Lung (tissue), 12 donors: ENCODE measurements around the gene CAMK2D. TPM values are rescaled to one million over a fixed set of nuclear protein-coding genes. Genes with fewer than 3 reads are reported as not detected.

ENCODE experiments used
- ATAC-seq: fragments of 200-7000 bp; cut with Tn5 transposase; one replicate; pipeline ENCODE4 v1.9.1; 2020; ENCODE audit warnings: moderate number of reproducible peaks; ENCODE audit not compliant: insufficient read depth, low FRiP score
- DNase-seq, 3 donors: peaks; one replicate each; pipeline ENCODE4 v3.0.0-alpha.2; 2013 to 2017
- H3K27ac ChIP-seq, 2 donors: one replicate each; pipeline ENCODE4 v1.5.1; 2013; ENCODE audit warnings: mild to moderate bottlenecking in 2 of 2, moderate library complexity in 2 of 2, control low read depth in 1 of 2, inconsistent platforms in 1 of 2, low read depth in 1 of 2, low read length in 1 of 2
- H3K27me3 ChIP-seq, 3 donors: one replicate each; pipeline ENCODE4 v1.5.1; 2013; ENCODE audit warnings: low read length in 2 of 3; ENCODE audit not compliant: control insufficient read depth in 3 of 3, insufficient read depth in 3 of 3
- H3K36me3 ChIP-seq, 4 donors: one replicate each; pipeline ENCODE4 v1.5.1; 2013; ENCODE audit warnings: low read length in 4 of 4, mild to moderate bottlenecking in 1 of 4, moderate library complexity in 1 of 4; ENCODE audit not compliant: control insufficient read depth in 4 of 4, insufficient read depth in 4 of 4
- H3K4me1 ChIP-seq, 5 donors: one replicate each; pipeline ENCODE4 v1.5.1; 2013; ENCODE audit warnings: low read length in 5 of 5, mild to moderate bottlenecking in 2 of 5, moderate library complexity in 1 of 5; ENCODE audit not compliant: control insufficient read depth in 5 of 5, insufficient read depth in 5 of 5
- H3K4me3 ChIP-seq: one replicate; pipeline ENCODE4 v1.5.1; 2013; ENCODE audit warnings: mild to moderate bottlenecking, control low read depth, moderate library complexity
- H3K9ac ChIP-seq, 2 donors: one replicate each; pipeline ENCODE4 v1.5.1; 2013; ENCODE audit warnings: low read length in 2 of 2, control low read depth in 1 of 2; ENCODE audit not compliant: insufficient read depth in 1 of 2
- H3K9me3 ChIP-seq, 4 donors: one replicate each; pipeline ENCODE4 v1.5.1; 2013; ENCODE audit warnings: low read length in 3 of 4, mild to moderate bottlenecking in 1 of 4, moderate library complexity in 1 of 4; ENCODE audit not compliant: control insufficient read depth in 4 of 4, insufficient read depth in 3 of 4
- CTCF ChIP-seq: IDR thresholded peaks from 2 replicates; pipeline ENCODE4 v1.5.1; 2012; ENCODE audit warnings: mild to moderate bottlenecking; ENCODE audit errors: control extremely low read depth, extremely low read depth
- WGBS, 2 donors: extraction: QIAGEN DNeasy Blood & Tissue Kit; methylation state at CpG; one replicate each; pipeline ENCODE4 v1.1.7; 2013; 5-methylcytosine and 5-hydroxymethylcytosine counted together
- polyA plus RNA-seq, 2 donors: library from polyadenylated mRNA; stranded (reverse); fragments of 200-250 nt; gene quantifications; one replicate each; pipeline ENCODE4 v1.2.1, GENCODE V29; 2013
- total RNA-seq, 2 donors: library from RNA; depleted of rRNA in 1 of 2; stranded (reverse); fragments of >200 nt in 1 of 2; gene quantifications; one replicate each; pipeline ENCODE4 v1.2.1, GENCODE V29; 2014 to 2021
- donor health status: control.
- donor health status: control.
- donor health status: Bipolar disorder and iron deficiency.
- donor health status: healthy.
- donor health status: DM: yes; HTN: yes; CAD: no.

The CAMK2D gene
- total and polyA plus RNA-seq, 4 donors = 11.9 to 98.2 (median 36.6) TPM

- Histone ChIP-seq H3K27me3 (no peaks in the 10 kb centered on the region), H3K4me3 (no peak overlapping the region), H3K36me3 (peaks cover 0 to 5% (median 2%) of the 10 kb centered on the region in 4 donors), H3K27ac (peak overlapping the region in 1 of 2 donors; percentile 45), H3K9me3 (peaks cover 0 to 3% (median 0%) of the 10 kb centered on the region in 4 donors), H3K4me1 (peaks cover 0 to 9% (median 0%) of the 10 kb centered on the region in 5 donors), H3K9ac (no peak overlapping the region)
- peak; percentile 17 to 57 (median 29) for DNase-seq
- no peak for ATAC-seq
- WGBS, 2 donors = 78 to 93% methylated on average over 3 of the region's 3 CpGs
- TF ChIP-seq CTCF = no peak
Observed at GRCh38 chr4:113610537-113610936, 151.0 kb downstream of the CAMK2D start.

DNA sequence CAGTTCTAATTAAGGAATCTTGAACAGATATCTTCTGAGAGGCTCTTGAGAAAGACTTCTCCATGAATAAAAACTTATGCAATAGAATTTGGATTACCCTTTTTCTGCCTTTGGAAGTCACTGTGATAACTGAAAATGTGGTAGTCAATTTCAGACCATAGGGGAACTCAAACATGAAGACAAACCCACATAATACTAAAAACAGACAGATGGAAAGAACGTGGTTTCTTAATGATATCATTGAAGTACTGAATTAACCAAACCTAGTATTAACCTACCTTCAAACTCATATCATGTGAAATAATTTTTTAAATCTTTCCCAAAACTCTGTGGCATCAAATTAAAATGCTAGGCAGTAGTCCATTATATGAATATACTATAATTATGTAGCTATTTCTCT, 153.5 kb downstream of the CAMK2D start:
- H3K9me3 ChIP-seq = peaks cover 0 to 3% (median 0%) of the 10 kb centered on the region in 4 donors
- TF ChIP-seq CTCF = no peak
- no peaks in the 10 kb centered on the region for H3K27me3 ChIP-seq
- WGBS, 2 donors = 87 to 94% methylated on average over 1 of the region's 1 CpG
- no peak for DNase-seq
- no peak overlapping the region for H3K4me3 ChIP-seq
- H3K36me3 ChIP-seq = peaks cover 0 to 5% (median 2%) of the 10 kb centered on the region in 4 donors
- no peak for ATAC-seq
- no peak overlapping the region for H3K9ac ChIP-seq
- H3K27ac ChIP-seq = no peak overlapping the region
- peaks cover 0 to 8% (median 0%) of the 10 kb centered on the region in 5 donors for H3K4me1 ChIP-seq

GRCh38 chr4:113607147-113607720, 154.3 kb downstream of the CAMK2D start:
- Histone ChIP-seq H3K4me3 (no peak overlapping the region), H3K36me3 (peaks cover 0 to 5% (median 2%) of the 10 kb centered on the region in 4 donors), H3K27ac (no peak overlapping the region), H3K9me3 (peaks cover 0 to 3% (median 0%) of the 10 kb centered on the region in 4 donors), H3K4me1 (peaks cover 0 to 12% (median 0%) of the 10 kb centered on the region in 5 donors), H3K27me3 (no peaks in the 10 kb centered on the region), H3K9ac (no peak overlapping the region)
- WGBS, 2 donors = 96 to 97% methylated on average over 9 of the region's 9 CpGs
- no peak for TF ChIP-seq CTCF
- ATAC-seq (no peak), DNase-seq (no peak)
